ENCODE results near the gene USP3.

GRCh38 chr15:63582179-63582578, 77.8 kb downstream of the USP3 start:
- no peak for TF ChIP-seq USF2 (CRISPR knock-in tag; IDR thresholded peaks at IDR 0.05)
- TF ChIP-seq MAX (CRISPR knock-in tag; IDR thresholded peaks at IDR 0.05): no peak
- TF ChIP-seq CTCF (IDR thresholded peaks at IDR 0.05): no peak
- no peak for TF ChIP-seq SMAD3 (CRISPR knock-in tag; IDR thresholded peaks at IDR 0.05; ENCODE audit: borderline replicate concordance)
- no peak for TF ChIP-seq RELA (CRISPR knock-in tag; IDR thresholded peaks at IDR 0.05; ENCODE audit: borderline replicate concordance)
